Activated CD4-positive, CD25-positive, alpha-beta regulatory T cell treated with anti-CD3 and anti-CD28 coated beads, Interleukin-2, amount 50 U/mL, for 24 hours (primary cell): ENCODE results near the gene TDG.
"Not testable (repeated sequence)": the region's sequence is repeated elsewhere in the genome, so short reads cannot be mapped to it uniquely, and the experiment has no call there.

Experiments used
- ATAC-seq, 2 donors: fragments of 150-1000 bp; cut with Tn5 transposase; one replicate each; pipeline ENCODE4 v1.10.0; 2021; ENCODE audit warnings: mild to moderate bottlenecking in 1 of 2, moderate library complexity in 1 of 2

Gene TDG

DNA sequence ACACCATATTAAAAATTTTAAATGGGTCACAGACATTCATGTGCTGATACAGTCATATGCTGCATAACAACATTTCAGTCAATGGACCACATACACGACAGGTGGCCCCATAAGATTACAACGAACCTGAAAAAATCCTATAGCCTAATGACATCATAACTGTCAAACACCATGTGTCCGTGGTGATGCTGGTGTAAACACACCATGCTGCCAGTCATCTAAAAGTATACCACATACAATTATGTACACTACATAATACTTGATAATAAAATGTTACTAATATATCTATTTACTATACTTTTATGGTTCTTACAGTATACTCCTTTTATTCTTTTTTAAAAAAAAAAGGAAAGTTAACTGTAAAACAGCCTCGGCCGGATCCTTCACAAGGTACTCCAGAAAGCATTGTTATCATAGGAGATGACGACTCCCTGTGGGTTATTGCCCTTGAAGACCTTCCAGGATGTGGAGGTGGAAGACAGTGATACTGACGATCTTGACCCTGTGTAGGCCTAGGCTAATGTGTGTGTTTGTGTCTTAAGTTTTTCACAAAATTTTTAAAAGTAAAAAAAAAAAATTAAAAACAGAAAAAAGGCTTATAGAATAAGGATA is 5.0 kb upstream of the TDG start:
- no peak for ATAC-seq

GRCh38 chr12:103962493-103962892 is 3.2 kb upstream of the TDG start:
- no peak for ATAC-seq

DNA sequence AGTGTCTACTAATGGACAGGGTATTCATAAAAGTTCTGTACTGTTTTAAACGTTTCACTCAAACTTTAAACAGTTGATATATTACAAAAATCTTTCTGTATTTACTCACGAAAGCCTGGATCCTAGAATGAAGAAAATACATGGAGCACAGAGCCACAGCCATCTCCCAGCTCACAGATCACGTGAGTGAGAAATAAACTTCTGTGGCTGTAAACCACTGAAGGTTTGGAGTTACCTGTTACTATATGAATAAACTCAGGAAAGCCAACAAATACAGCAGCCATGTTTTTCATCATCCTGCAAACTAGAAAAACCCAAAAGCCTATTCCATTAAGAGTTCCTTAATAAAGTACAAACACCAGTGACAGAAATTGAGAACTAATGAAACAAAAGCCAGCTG is 867 bp upstream of the TDG start:
- no peak for ATAC-seq

GRCh38 chr12:103965255-103965589 is 450 bp upstream of the TDG start:
- no peak for ATAC-seq

GRCh38 chr12:103966736-103967135 is 1.1 kb downstream of the TDG start:
- no peak for ATAC-seq

GRCh38 chr12:103969391-103969790 is 3.7 kb downstream of the TDG start:
- no peak for ATAC-seq

DNA sequence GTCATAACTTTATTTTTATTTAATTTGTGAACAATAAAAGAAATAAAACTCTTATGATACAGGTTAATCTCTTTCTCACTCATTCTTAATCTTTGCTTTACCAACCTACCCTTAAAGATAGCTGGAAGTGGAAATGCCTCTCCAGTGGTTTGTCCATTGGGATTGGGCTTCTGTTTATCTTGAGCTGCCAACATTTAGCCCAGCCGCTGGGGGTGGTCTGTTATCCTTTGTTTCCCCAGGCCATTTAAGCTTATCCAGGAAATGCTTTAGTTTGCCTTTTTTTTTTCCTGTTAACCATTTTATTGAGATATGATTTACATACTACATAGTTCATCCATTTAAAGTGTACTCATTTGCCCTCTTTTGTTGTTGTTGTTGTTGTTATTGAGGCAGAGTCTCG is 8.2 kb downstream of the TDG start:
- ATAC-seq = no peak

DNA sequence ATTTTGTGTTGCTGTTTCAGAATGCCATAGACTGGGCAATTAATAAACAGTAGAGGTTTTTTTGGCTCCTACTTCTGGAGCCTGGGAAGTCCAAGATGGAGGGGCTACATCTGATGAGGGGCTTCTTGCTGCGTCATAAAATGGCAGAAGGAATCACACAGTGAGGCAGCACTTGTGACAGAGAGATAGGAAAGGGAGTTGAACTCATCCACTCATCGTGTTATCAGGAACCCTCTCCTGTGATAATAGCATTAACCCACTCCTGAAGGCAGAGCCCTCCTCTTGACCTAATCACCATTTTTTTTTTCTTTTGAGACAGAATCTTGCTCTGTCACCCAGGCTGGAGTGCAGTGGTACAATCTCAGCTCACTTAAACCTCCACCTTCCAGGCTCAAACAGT is 9.7 kb downstream of the TDG start:
- no peak for ATAC-seq

- ATAC-seq = no peak
Observed at GRCh38 chr12:103978384-103978982, 12.8 kb downstream of the TDG start.

DNA sequence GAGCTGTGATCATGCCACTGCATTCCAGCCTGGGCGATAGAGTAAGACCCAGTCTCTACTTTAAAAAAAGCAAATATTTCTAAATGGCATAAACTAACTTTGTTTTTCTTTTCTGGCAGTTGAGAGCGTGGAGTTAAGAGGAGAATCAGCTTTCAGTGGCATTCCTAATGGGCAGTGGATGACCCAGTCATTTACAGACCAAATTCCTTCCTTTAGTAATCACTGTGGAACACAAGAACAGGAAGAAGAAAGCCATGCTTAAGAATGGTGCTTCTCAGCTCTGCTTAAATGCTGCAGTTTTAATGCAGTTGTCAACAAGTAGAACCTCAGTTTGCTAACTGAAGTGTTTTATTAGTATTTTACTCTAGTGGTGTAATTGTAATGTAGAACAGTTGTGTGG is 21.2 kb downstream of the TDG start:
- no peak for ATAC-seq

DNA sequence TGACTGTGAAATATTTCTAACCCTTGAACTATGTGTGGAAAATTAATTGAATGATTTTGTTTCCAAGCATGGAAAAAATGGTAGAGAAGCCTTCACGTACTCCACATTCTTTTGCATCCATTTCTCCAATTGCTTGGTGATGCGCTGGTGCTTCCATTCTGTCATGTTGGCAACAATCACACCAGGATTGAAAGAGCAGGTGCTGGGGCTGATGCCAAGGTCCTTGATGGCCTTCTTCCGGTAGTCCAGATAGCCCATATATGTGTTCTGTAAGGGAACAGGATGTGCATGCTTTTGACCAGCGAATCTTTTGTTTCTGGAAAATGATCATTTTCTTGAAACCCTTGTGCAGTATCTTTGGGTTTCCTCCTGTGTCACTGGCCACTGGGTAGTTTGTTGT is 28.6 kb downstream of the TDG start:
- ATAC-seq = no peak

DNA sequence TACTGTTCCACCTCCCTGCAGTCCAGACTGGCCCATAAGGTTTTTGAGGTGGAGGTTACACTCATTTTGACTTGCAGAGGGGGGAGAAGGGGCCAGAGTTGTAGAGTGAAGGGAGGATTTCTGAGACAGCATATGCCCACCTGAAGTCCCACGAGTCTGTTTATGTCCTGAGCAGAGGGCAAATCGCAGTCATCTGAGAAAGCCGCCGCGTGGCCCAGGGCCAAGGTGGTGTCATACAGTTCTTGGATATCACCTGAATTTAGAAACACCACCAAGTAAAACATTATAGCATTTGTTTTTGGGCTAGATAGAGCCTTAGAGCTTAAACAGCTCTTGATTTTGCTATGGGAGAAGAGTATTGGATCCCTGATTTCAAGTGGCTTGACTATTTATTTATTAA is 30.9 kb downstream of the TDG start:
- no peak for ATAC-seq

DNA sequence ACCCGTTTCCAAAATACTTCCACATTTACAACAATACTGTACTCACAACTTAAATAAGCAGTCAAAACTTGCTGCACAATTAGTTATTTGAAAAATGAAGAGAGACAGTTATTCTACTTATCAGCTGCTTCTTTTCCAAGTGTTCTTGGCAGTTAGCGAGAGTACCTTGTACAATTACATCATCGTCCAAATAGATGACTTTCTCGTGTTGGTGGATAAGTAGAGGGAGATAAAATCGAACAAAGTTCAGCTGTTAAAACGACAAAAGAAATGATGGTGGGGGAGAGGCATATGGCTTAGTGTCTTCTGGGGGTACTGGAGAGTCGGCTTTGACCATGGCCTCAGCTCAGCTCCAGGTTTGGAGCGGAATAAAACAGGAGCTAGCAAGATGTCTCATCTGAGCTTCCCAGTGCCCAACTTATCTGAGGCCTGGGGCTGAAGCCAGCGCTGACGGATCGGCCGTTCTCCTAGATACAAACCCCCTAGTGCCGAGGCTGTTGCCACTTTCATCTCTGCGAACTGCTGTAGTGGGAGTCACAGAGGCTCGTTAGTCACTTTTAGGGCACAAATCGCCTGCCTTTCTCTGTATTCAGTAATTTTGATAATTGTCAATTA is 31.7 kb downstream of the TDG start:
- ATAC-seq = no peak

DNA sequence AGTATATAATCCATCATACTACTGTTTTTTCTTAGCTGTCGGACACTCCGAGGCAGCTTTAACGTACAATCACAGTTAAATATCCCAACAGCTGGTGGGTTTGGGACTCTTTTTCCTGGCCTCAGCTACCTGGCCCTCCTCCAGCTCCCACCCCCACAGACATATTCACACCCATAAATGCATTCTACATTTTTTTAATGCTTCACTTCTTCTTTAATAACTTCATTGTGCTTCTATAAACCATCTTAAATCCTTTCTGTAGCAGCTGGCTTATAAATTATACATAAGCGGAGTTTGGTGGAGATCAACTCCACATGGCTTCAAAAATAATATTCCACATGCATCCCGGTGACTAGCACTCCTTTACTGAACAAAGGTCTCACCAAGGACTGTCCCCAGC is 33.3 kb downstream of the TDG start:
- no peak for ATAC-seq

- ATAC-seq = no peak
Observed at GRCh38 chr12:104000807-104001434, 35.2 kb downstream of the TDG start.

DNA sequence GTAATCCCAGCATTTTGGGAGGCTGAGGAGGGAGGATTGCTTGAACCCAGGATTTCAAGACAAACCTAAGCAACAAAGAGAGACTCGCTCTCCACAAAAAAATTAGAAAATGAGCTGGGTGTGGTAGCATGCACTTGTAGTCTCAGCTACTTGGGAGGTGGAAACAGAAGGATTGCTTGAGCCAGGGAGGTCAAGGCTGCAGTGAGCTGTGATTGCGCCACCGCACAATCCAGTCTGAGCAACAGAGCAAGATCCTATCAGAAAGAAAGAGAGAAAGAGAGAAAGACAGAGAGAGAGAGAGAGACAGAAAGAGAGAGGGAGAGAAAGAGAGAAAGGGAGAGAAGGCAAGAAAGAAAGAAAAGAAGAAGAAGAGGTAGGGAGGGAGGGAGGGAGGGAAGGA is 37.0 kb downstream of the TDG start:
- ATAC-seq = no peak

DNA sequence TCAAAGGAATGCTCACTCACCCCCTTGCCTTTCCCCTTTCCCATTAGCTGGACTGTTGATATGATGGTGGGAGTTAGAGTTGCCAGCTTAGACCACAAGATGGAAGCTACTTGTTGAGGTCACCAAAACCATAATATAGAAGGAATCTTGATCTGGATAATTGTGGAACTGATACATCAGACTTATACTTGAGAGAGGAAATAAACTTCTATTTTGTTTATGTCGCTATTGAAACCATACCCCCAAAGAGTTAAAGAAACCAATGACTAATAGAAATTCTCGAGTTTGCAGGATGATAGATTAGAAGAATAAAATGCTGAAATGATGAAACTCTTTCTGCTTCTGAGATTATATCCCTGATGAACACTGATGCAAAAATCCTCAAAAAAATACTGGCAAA is 37.9 kb downstream of the TDG start:
- no peak for ATAC-seq

- no peak for ATAC-seq
Observed at GRCh38 chr12:104006929-104007328, 41.3 kb downstream of the TDG start.

- ATAC-seq = no peak
Observed at GRCh38 chr12:104010121-104010520, 44.4 kb downstream of the TDG start.

DNA sequence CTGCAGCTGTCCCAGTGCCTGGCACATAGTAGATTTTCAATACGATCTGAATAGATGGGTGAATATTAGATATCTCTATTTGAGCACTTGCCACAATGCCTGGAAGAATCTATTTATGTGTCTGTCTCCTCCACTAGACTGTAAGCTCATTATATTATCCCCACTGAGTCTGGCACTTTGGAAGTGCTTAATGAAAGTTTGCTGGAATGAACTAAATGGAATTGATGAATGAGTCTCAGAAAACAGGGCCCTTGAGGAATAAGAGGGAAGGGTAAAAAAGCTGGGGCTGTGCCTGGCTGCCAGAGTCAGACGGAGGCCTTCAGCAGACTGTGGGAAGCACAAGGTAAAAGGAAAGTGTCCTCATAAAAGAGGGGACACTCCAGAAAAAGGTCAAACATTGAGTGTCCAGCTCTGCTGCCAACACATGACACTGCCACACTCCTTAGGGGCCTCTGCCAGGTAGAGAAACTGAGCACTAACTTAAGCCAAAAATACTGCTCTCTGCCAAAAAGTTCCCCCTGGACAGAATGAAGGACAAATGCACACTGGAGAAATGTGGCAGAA is 45.0 kb downstream of the TDG start:
- no peak for ATAC-seq

DNA sequence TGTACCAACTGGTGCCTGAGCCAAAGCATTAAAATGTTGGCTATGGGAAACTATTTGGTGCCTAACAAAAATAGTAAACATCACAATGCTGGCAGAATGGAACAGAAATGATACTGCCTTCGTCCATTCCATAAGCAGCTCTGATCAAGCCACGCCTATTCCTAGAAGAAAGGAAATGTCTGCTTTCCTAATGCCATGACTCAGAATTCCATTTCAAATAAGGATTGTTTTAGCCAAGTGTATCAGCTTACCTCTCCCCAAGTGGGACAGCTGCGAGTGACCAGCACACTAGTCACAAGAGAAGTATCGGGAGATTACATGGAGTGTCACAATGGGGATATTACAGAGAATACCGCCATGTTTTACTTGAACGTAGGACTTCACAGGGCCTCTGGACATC is 45.6 kb downstream of the TDG start:
- no peak for ATAC-seq

GRCh38 chr12:104012331-104012730 is 46.7 kb downstream of the TDG start:
- ATAC-seq = no peak

GRCh38 chr12:104021862-104022261 is 56.2 kb downstream of the TDG start:
- not testable (repeated sequence) for ATAC-seq

- no peak for ATAC-seq
Observed at GRCh38 chr12:104022786-104023185, 57.1 kb downstream of the TDG start.
